Endodermal cell (in vitro differentiated cells): Measurements from ENCODE around the gene ATAD3A. TPM values are rescaled to one million over a fixed set of nuclear protein-coding genes. Genes with fewer than 3 reads are reported as not detected.
A peak's percentile ranks its signal among the peaks of the same experiment; 100 is the strongest.
"Not testable (repeated sequence)": the region's sequence is repeated elsewhere in the genome, so short reads cannot be mapped to it uniquely, and the experiment has no call there.

Experiments
- DNase-seq: peaks from one replicate; pipeline ENCODE4 v3.0.0-alpha.2; 2017
- H3K27ac ChIP-seq: 2 replicates; pipeline ENCODE4 v1.5.1; 2013; ENCODE audit warnings: mild to moderate bottlenecking, low read depth, low read length, moderate library complexity
- H3K27me3 ChIP-seq: 2 replicates; pipeline ENCODE4 v1.6.1; 2013; ENCODE audit warnings: mild to moderate bottlenecking, low read length, moderate library complexity; ENCODE audit not compliant: insufficient read depth, control insufficient read depth, poor library complexity, severe bottlenecking
- H3K36me3 ChIP-seq: 2 replicates; pipeline ENCODE4 v1.7.0; 2013; ENCODE audit warnings: mild to moderate bottlenecking, low read length, moderate library complexity; ENCODE audit not compliant: control insufficient read depth, insufficient read depth
- H3K4me1 ChIP-seq: one replicate; pipeline ENCODE4 v1.7.0; 2013; ENCODE audit warnings: low read length; ENCODE audit not compliant: control insufficient read depth, insufficient read depth
- H3K4me3 ChIP-seq: 2 replicates; pipeline ENCODE4 v1.5.1; 2013; ENCODE audit warnings: mild to moderate bottlenecking, low read length, moderate library complexity
- H3K9ac ChIP-seq: 2 replicates; pipeline ENCODE4 v1.6.1; 2013; ENCODE audit warnings: mild to moderate bottlenecking, low read length, moderate library complexity; ENCODE audit not compliant: poor library complexity, severe bottlenecking; ENCODE audit errors: extremely low read depth
- H3K9me3 ChIP-seq: 2 replicates; pipeline ENCODE4 v1.6.1; 2013; ENCODE audit warnings: mild to moderate bottlenecking, low read length, moderate library complexity; ENCODE audit not compliant: control insufficient read depth
- H3K27ac Mint-ChIP-seq: 2 replicates; pipeline ENCODE4 v1.8.0; 2020; ENCODE audit warnings: mixed read lengths
- H3K27me3 Mint-ChIP-seq: 2 replicates; pipeline ENCODE4 v1.8.0; 2021; ENCODE audit warnings: mild to moderate bottlenecking, mixed read lengths; ENCODE audit not compliant: insufficient read depth
- H3K36me3 Mint-ChIP-seq: 2 replicates; pipeline ENCODE4 v1.8.0; 2020; ENCODE audit warnings: low read depth, mixed read lengths
- H3K4me1 Mint-ChIP-seq: 2 replicates; pipeline ENCODE4 v1.8.0; 2020; ENCODE audit warnings: mixed read lengths
- H3K4me3 Mint-ChIP-seq: 2 replicates; pipeline ENCODE4 v1.8.0; 2020; ENCODE audit warnings: mild to moderate bottlenecking, moderate library complexity, mixed read lengths
- H3K9me3 Mint-ChIP-seq: 2 replicates; pipeline ENCODE4 v1.8.0; 2020; ENCODE audit warnings: mild to moderate bottlenecking, mixed read lengths
- WGBS, 2 experiments: methylation state at CpG; one replicate each; pipeline versions ENCODE4 v1.1.5 to v1.1.7; 2013; ENCODE audit warnings: missing lambda C conversion rate in 2 of 2, mixed read lengths in 1 of 2; ENCODE audit not compliant: insufficient coverage in 1 of 2, insufficient read length in 1 of 2; 5-methylcytosine and 5-hydroxymethylcytosine counted together
- long read RNA-seq, 4 experiments: library from polyadenylated mRNA in 2 of 4; library from RNA in 1 of 4; library from capped mRNA in 1 of 4; stranded (forward) in 3 of 4; unstranded in 1 of 4; transcript quantifications; one replicate each; pipeline ENCODE4 v2.0.0, GENCODE V29; 2020 to 2021; ENCODE audit warnings: inconsistent platforms in 1 of 4
- polyA plus RNA-seq, 2 experiments: library from polyadenylated mRNA; stranded (reverse); fragments of 50-300 nt; gene quantifications; one replicate each; pipeline ENCODE4 v1.2.3, GENCODE V29; 2013
- total RNA-seq, 2 donors: library from RNA; stranded (reverse); fragmentation: NEBNext Ultra II Directional in 1 of 2; extraction: Animal tissue kit (Norgen Biotek cat#: 25700) in 1 of 2; gene quantifications; 2 replicates in 1 of 2; 3 replicates in 1 of 2; pipeline ENCODE4 v1.2.1, GENCODE V29; 2021
- TF ChIP-seq, protein P1 (sequence below): fragments of 200-600 bp; sonication (generic); conservative IDR thresholded peaks from 2 replicates; pipeline ENCODE4 v1.5.0; 2021; ENCODE audit warnings: antibody characterized with exemption, mild to moderate bottlenecking

ATAD3A gene
- 10 to 100 TPM; 42.8 to 47.6 TPM for total RNA-seq
- polyA plus RNA-seq (2013, experiment 1 of 2) = 31.3 TPM
- polyA plus RNA-seq (2013, experiment 2 of 2) = 31.1 TPM
- long read RNA-seq, experiment 1, partial matches to known transcripts = 25 of 32 reads
- long read RNA-seq, experiment 1, other reads (novel, unspliced or antisense) = 3 of 32 reads
- long read RNA-seq, experiment 2, transcript ATAD3A-203 (16 exons, 2,492 nt) = major isoform, 85 of 115 reads
- long read RNA-seq, experiment 2, partial matches to known transcripts = 12 of 115 reads
- long read RNA-seq, experiment 2, other reads (novel, unspliced or antisense) = 18 of 115 reads
- long read RNA-seq, experiment 3, transcript ATAD3A-203 (16 exons, 2,492 nt) = major isoform, 25 of 42 reads
- long read RNA-seq, experiment 3, partial matches to known transcripts = 6 of 42 reads
- long read RNA-seq, experiment 3, other reads (novel, unspliced or antisense) = 7 of 42 reads
- long read RNA-seq, experiment 4, partial matches to known transcripts = 3 of 3 reads
- long read RNA-seq, experiment 4, other reads (novel, unspliced or antisense) = 0 of 3 reads

- H3K27ac Mint-ChIP-seq = peak within 1 kb of the TSS; percentile 95
- peak within 1 kb of the TSS; percentile 69 for H3K4me3 Mint-ChIP-seq
- Histone ChIP-seq H3K27me3 (no peaks in the 10 kb centered on the region), H3K4me3 (peak within 1 kb of the TSS; percentile 94), H3K9me3 (no peaks in the 10 kb centered on the region), H3K27ac (peak within 1 kb of the TSS; percentile 83), H3K4me1 (no peaks in the 10 kb centered on the region), H3K36me3 (peaks cover 7% of the 10 kb centered on the region), H3K9ac (peak within 1 kb of the TSS; percentile 89)
- no peaks in the 10 kb centered on the region for H3K9me3 Mint-ChIP-seq
- H3K36me3 Mint-ChIP-seq = peaks cover 6% of the 10 kb centered on the region
- DNase-seq = peak; percentile 99
- no peaks in the 10 kb centered on the region for H3K27me3 Mint-ChIP-seq
- 0 to 1% methylated on average over 38 to 99 of the region's 99 CpGs for WGBS, 2 experiments
- TF ChIP-seq, protein P1, sequence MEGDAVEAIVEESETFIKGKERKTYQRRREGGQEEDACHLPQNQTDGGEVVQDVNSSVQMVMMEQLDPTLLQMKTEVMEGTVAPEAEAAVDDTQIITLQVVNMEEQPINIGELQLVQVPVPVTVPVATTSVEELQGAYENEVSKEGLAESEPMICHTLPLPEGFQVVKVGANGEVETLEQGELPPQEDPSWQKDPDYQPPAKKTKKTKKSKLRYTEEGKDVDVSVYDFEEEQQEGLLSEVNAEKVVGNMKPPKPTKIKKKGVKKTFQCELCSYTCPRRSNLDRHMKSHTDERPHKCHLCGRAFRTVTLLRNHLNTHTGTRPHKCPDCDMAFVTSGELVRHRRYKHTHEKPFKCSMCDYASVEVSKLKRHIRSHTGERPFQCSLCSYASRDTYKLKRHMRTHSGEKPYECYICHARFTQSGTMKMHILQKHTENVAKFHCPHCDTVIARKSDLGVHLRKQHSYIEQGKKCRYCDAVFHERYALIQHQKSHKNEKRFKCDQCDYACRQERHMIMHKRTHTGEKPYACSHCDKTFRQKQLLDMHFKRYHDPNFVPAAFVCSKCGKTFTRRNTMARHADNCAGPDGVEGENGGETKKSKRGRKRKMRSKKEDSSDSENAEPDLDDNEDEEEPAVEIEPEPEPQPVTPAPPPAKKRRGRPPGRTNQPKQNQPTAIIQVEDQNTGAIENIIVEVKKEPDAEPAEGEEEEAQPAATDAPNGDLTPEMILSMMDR = no peak
- H3K4me1 Mint-ChIP-seq = peaks cover 4% of the 10 kb centered on the region
Observed at GRCh38 chr1:1511533-1512285, at the start of gene ATAD3A. ATAD3A (plus strand) TSS chr1:1512162; CDS start chr1:1512269, 107 bp downstream.

- Mint-ChIP-seq H3K27me3 (peaks cover 3% of the 10 kb centered on the region), H3K4me1 (no peaks in the 10 kb centered on the region), H3K9me3 (no peaks in the 10 kb centered on the region), H3K4me3 (no peak overlapping the region), H3K27ac (no peak overlapping the region), H3K36me3 (no peaks in the 10 kb centered on the region)
- Histone ChIP-seq H3K36me3 (no peaks in the 10 kb centered on the region), H3K27ac (no peak overlapping the region), H3K4me3 (no peak overlapping the region), H3K4me1 (no peaks in the 10 kb centered on the region), H3K9me3 (no peaks in the 10 kb centered on the region), H3K9ac (no peak overlapping the region), H3K27me3 (no peaks in the 10 kb centered on the region)
- DNase-seq = peak; percentile 54
- TF ChIP-seq, protein P1 = no peak
- WGBS, 2 experiments = 91 to 93% methylated on average over 20 to 26 of the region's 26 CpGs
Observed at GRCh38 chr1:1462318-1462966, 49.5 kb upstream of the ATAD3A start.

- H3K9me3 ChIP-seq = no peaks in the 10 kb centered on the region
- Mint-ChIP-seq H3K4me3 (no peak overlapping the region), H3K27ac (no peak overlapping the region), H3K27me3 (peaks cover 3% of the 10 kb centered on the region), H3K9me3 (no peaks in the 10 kb centered on the region), H3K36me3 (no peaks in the 10 kb centered on the region), H3K4me1 (no peaks in the 10 kb centered on the region)
- H3K27me3 ChIP-seq = no peaks in the 10 kb centered on the region
- H3K9ac ChIP-seq = no peak overlapping the region
- no peak overlapping the region for H3K27ac ChIP-seq
- WGBS, 2 experiments = 93 to 100% methylated on average over 2 to 7 of the region's 7 CpGs
- DNase-seq = no peak
- H3K4me1 ChIP-seq = no peaks in the 10 kb centered on the region
- no peak overlapping the region for H3K4me3 ChIP-seq
- H3K36me3 ChIP-seq = no peaks in the 10 kb centered on the region
- TF ChIP-seq, protein P1 = no peak
Observed at GRCh38 chr1:1463312-1463711, 48.6 kb upstream of the ATAD3A start.

- H3K27ac ChIP-seq, H3K36me3 Mint-ChIP-seq, H3K9me3 Mint-ChIP-seq, H3K27ac Mint-ChIP-seq, H3K27me3 ChIP-seq, H3K4me1 Mint-ChIP-seq, H3K4me3 Mint-ChIP-seq, H3K4me1 ChIP-seq, DNase-seq, H3K27me3 Mint-ChIP-seq, H3K4me3 ChIP-seq, H3K9ac ChIP-seq, H3K36me3 ChIP-seq, H3K9me3 ChIP-seq: not testable (repeated sequence)
- WGBS, 2 experiments = 94% methylated on average over 11 to 30 of the region's 44 CpGs
Observed at GRCh38 chr1:1468196-1468985, 43.6 kb upstream of the ATAD3A start.
